Activated CD4-positive, alpha-beta T cell treated with anti-CD3 and anti-CD28 coated beads for 1 hour (primary cell): ENCODE data around the gene LRRC75B.
"Not testable (repeated sequence)": the region's sequence is repeated elsewhere in the genome, so short reads cannot be mapped to it uniquely, and the experiment has no call there.

ENCODE experiments used
- DNase-seq: peaks from one replicate; pipeline ENCODE4 v3.0.0-alpha.2; 2020

The LRRC75B gene

GRCh38 chr22:24552503-24553286 is 40.2 kb downstream of the LRRC75B start:
- DNase-seq = not testable (repeated sequence)

- no peak for DNase-seq
Observed at GRCh38 chr22:24550902-24551435, 41.9 kb downstream of the LRRC75B start.

- no peak for DNase-seq
Observed at GRCh38 chr22:24550028-24550901, 42.6 kb downstream of the LRRC75B start.

- DNase-seq = no peak
Observed at GRCh38 chr22:24548812-24549211, 44.1 kb downstream of the LRRC75B start.

GRCh38 chr22:24543679-24544243 is 49.1 kb downstream of the LRRC75B start:
- DNase-seq = no peak

- DNase-seq = no peak
Observed at GRCh38 chr22:24543185-24543601, 49.7 kb downstream of the LRRC75B start.

GRCh38 chr22:24542641-24543040 is 50.2 kb downstream of the LRRC75B start:
- no peak for DNase-seq

GRCh38 chr22:24541681-24542515 is 51.0 kb downstream of the LRRC75B start:
- DNase-seq = no peak

GRCh38 chr22:24540470-24540869 is 52.4 kb downstream of the LRRC75B start:
- DNase-seq = no peak

- no peak for DNase-seq
Observed at GRCh38 chr22:24536089-24536488, 56.8 kb downstream of the LRRC75B start.
